Measurements from ENCODE around the gene YAE1. TPM values are rescaled to one million over a fixed set of nuclear protein-coding genes. Genes with fewer than 3 reads are reported as not detected.

The YAE1 gene
- total and polyA plus RNA-seq, 2 of the 13 experiments (the other 11 are each of a cell fraction or from before 2014, with no cell fraction given): 18.7 to 28.3 TPM

DNA sequence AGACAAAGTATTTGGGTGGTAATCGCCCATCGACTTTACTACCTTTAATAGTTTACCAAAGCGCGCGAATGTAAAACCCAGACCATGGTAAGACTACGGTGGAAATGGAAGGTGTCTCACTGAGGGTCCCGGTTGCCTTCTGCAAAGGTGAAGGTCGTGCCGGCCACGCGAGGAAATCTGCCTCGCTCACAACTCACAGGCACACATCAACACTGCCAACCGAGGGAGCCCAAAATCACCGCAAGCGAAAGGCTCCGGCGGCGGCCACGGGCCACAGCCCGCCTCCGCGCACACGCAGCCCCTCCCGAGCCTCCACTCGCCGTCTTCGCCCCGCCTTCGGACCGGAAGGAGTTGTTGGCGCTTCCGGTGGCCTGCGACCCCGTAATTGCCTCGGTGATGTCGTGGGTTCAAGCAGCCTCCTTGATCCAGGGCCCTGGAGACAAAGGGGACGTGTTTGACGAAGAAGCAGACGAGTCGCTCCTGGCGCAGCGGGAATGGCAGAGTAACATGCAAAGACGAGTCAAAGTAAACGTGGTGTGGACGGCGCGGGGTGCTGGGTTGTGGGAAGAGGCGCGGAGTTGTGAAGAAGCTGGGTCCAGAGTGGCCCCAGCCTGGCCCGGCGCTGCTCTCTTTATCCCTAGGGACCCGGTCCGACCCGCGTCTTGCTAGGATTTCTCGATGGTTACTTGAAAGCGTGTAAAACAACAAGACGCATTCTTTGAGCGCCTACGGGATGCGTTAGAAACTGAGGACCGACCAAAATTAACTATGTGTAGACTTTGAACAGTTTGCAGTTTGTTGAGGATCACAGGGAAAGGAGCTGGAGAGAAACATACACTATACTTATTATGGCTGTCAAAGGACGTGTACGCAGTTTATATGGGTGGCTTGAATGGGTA lies at the start of gene YAE1 (continued):
- TF ChIP-seq AHR (CRISPR knock-in tag; IDR thresholded peaks at IDR 0.05) (peak; percentile 77; the same call in 1 of the 2 replicates), TAF15 (IDR thresholded peaks at IDR 0.05; ENCODE audit: low read depth, low read length, poor library complexity, severe bottlenecking) (no peak), CHCHD3 (CRISPR knock-in tag; IDR thresholded peaks at IDR 0.05) (peak; percentile 83), ZNF260 (CRISPR knock-in tag; IDR thresholded peaks at IDR 0.05; ENCODE audit: borderline replicate concordance, low read depth) (no peak), UBTF (CRISPR knock-in tag; IDR thresholded peaks at IDR 0.05) (peak; percentile 88), ZNF879 (CRISPR knock-in tag; IDR thresholded peaks at IDR 0.05) (peak; percentile 73; the same call in 1 of the 2 replicates), ZNF441 (CRISPR knock-in tag; IDR thresholded peaks at IDR 0.05; ENCODE audit: borderline replicate concordance) (no peak), ZNF746 (CRISPR knock-in tag; IDR thresholded peaks at IDR 0.05) (no peak; the same call in 1 of the 2 replicates), ZSCAN9 (CRISPR knock-in tag; IDR thresholded peaks at IDR 0.05; ENCODE audit: borderline replicate concordance) (peak; percentile 69; the same call in 1 of the 2 replicates), CREB1 (IDR thresholded peaks at IDR 0.05) (no peak; the same call in 1 of the 2 replicates), CREB1 (CRISPR knock-in tag; IDR thresholded peaks at IDR 0.05) (peak; percentile 50), PBX3 (CRISPR knock-in tag; IDR thresholded peaks at IDR 0.05; ENCODE audit: borderline replicate concordance) (no peak), NFATC3 (CRISPR knock-in tag; IDR thresholded peaks at IDR 0.05) (0 out of 2 replicates have a peak, but pooled peaks have one; percentile 9), POGZ (CRISPR knock-in tag; IDR thresholded peaks at IDR 0.05) (peak; percentile 93), HMG20A (CRISPR knock-in tag; IDR thresholded peaks at IDR 0.05; ENCODE audit: borderline replicate concordance) (no peak), ZFP36L1 (CRISPR knock-in tag; IDR thresholded peaks at IDR 0.05) (peak; percentile 34; the same call in 1 of the 2 replicates), AGO2 (optimal IDR thresholded peaks at IDR 0.05; ENCODE audit: low read depth, low read length) (peak; percentile 24), ZNF460 (CRISPR knock-in tag; IDR thresholded peaks at IDR 0.05; ENCODE audit: borderline replicate concordance) (no peak), FOXK1 (CRISPR knock-in tag; IDR thresholded peaks at IDR 0.05; ENCODE audit: borderline replicate concordance, low read depth) (no peak), ZNF432 (CRISPR knock-in tag; IDR thresholded peaks at IDR 0.05; ENCODE audit: borderline replicate concordance) (no peak)
- TF ChIP-seq, protein P1, sequence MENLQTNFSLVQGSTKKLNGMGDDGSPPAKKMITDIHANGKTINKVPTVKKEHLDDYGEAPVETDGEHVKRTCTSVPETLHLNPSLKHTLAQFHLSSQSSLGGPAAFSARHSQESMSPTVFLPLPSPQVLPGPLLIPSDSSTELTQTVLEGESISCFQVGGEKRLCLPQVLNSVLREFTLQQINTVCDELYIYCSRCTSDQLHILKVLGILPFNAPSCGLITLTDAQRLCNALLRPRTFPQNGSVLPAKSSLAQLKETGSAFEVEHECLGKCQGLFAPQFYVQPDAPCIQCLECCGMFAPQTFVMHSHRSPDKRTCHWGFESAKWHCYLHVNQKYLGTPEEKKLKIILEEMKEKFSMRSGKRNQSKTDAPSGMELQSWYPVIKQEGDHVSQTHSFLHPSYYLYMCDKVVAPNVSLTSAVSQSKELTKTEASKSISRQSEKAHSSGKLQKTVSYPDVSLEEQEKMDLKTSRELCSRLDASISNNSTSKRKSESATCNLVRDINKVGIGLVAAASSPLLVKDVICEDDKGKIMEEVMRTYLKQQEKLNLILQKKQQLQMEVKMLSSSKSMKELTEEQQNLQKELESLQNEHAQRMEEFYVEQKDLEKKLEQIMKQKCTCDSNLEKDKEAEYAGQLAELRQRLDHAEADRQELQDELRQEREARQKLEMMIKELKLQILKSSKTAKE (CRISPR knock-in tag; IDR thresholded peaks at IDR 0.05; ENCODE audit: borderline replicate concordance): 0 out of 2 replicates have a peak, but pooled peaks have one; percentile 22
- TF ChIP-seq, protein P2, sequence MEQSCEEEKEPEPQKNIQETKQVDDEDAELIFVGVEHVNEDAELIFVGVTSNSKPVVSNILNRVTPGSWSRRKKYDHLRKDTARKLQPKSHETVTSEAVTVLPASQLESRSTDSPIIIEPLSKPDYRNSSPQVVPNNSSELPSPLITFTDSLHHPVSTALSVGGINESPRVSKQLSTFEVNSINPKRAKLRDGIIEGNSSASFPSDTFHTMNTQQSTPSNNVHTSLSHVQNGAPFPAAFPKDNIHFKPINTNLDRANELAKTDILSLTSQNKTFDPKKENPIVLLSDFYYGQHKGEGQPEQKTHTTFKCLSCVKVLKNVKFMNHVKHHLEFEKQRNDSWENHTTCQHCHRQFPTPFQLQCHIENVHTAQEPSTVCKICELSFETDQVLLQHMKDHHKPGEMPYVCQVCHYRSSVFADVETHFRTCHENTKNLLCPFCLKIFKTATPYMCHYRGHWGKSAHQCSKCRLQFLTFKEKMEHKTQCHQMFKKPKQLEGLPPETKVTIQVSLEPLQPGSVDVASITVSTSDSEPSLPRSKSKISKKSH (CRISPR knock-in tag; IDR thresholded peaks at IDR 0.05; ENCODE audit: borderline replicate concordance): peak; percentile 94

Data from HepG2 (cell line).